GM21360 (cell line): Measurements from ENCODE around the gene PAX3.

Source experiments
- ATAC-seq: cut with Tn5 transposase; IDR thresholded peaks from one replicate; pipeline ENCODE4 v1.9.1; 2021; ENCODE audit warnings: mild to moderate bottlenecking, moderate library complexity; ENCODE audit not compliant: unreplicated experiment

Gene PAX3

DNA sequence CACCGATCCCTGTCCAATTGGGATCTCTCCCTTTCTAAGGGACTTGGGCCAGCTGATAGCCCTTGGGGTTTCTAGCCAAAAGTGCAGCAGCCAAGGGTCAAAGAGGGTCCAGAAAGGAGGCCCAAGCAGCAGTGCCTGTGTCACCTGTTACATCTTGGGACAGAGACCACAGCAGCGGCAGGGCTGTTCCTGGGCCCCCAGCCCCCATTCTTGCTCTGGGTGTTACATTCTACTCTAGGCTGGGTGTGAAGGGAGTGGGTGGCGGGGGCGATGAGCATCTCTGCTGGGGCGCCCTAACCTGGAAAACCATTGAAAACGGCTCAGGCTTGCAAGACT lies 1.2 kb downstream of the PAX3 start:
- ATAC-seq: no peak

DNA sequence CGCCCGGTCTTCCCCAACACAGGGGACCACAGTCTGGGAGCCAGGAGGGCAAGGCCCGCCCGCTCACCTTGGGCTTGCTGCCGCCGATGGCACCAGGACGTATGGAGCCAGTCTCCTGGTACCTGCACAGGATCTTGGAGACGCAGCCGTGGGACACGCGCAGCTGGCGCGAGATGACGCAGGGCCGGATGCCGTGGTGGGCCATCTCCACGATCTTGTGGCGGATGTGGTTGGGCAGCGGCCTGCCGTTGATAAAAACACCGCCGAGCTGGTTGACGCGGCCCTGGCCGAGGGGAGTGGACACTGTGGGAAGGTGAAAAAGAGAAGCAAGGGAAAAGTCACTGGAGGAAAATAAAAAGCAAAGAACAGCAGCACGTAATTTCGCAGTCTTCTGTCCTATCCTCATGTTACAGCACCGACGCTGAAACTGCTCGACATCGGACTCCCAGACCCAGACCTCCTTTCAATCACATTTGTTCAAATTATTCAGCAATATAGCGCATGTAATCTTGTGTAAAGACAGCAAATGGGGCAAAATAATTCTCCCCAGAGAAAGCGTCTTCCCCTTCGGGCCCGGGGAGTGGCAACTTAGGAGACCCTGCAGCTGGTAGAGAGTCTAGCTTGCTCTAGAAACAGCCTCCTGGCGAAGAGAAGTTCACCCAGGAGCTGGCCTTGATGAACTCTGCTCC lies 1.7 kb downstream of the PAX3 start:
- ATAC-seq: no peak

DNA sequence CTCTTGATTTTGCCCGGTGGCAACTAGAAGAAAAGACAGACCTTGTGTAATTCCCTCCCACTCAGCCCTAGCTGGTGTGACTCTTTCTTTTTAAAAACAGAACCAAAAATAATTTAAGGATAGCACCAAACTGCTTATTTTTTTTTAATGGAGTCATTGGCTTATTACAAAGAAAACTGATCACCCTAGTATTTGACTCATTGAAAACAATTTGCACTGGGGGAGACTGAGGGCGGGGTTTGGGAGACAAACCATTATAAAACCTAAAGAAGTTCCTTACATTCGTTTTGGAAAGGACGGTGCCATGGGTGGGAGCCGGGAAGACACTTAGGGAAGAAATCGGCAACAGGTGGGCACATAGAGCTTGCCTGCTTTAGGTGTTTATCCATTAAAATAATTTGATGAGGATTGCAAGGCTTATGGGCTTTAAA lies 2.5 kb downstream of the PAX3 start:
- no peak for ATAC-seq

DNA sequence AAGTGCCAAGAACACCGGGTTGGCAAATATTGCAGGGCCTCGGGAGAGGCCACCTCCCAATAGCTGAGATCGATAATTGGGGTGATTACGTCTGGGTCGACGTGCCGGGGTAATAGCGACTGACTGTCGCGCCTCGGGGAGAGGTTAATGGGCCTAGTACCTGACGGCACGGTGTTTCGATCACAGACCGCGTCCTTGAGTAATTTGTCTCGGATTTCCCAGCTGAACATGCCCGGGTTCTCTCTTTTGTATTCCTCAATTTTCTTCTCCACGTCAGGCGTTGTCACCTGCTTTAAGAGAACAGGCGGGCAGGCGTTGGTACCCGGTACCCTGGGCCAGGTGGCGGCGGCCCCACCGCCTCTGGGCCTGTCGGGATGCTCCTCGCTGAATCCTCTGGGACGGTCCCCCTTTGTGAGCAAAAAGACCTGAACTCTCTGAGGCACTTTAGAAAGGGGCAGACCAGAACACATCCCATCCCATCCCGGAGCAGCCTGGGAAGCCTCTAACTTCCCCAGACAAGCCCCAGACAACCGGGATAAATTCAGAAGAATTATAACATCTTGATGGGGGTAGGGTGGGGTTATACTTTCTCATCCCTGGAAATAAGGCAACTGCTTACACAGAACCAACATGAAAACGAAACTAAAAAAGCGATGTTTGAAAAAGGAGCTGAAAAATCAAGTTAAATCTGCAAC lies 3.3 kb downstream of the PAX3 start:
- no peak for ATAC-seq

DNA sequence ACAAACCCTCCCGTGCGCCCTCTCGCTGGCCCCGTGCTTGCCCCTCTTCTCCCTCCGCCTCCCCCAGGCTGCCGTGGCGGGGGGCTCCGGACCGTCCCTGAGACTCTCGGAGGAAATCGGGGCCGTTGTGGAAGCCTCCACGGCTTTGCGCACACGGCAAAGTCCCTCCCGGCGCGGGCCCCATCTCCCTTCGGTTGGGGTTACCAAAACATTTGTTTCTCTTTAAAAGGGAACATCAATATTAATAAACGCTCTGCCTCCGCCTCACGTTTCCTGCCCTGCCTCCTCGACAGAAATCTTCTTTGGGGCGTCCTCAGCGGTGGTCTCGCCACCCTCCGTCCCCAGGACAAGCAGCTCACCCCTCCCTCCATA lies 3.8 kb downstream of the PAX3 start:
- ATAC-seq: no peak

DNA sequence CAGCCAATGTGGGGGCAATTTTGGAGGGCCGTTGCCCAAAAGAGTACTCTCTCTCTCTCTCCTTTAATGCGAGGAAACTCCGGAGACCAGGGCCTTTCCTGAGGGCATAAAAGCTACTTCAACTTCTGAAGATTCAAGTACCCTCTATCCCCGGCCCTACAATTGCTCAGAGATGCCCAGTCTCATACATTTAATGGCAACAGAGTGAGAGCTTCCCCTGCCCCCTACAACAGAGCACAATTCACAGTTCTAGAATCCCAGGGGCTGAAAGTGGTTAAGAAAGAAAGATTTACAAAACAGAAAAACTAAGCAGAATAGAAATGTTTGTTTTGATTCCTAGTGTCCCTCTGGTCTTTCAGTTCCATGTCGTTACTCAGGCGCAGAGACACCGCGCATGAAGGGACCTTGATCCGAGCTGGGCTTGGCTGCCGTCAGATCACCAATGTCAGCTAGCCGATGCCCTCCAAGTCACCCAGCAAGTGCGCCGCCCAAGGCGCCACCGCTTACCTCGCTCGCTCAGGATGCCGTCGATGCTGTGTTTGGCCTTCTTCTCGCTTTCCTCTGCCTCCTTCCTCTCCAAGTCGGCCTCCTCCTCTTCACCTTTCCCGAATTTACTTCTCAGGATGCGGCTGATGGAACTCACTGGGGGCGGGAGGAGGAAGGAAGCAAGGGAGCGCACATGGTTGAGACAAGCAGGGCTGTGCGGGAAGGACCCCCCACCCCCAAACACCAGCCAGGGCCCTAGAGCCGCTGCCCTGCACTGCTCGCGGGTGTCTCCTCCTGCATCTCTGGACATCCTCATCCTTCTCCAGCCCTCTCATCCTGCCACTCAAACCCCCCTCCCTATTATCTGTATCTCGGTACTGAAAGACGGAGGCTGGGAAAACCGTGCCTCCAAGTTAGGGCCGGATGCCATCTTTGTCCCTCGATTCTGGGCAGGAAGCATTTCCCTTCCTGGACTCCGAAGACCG lies 4.9 kb downstream of the PAX3 start:
- ATAC-seq: no peak

DNA sequence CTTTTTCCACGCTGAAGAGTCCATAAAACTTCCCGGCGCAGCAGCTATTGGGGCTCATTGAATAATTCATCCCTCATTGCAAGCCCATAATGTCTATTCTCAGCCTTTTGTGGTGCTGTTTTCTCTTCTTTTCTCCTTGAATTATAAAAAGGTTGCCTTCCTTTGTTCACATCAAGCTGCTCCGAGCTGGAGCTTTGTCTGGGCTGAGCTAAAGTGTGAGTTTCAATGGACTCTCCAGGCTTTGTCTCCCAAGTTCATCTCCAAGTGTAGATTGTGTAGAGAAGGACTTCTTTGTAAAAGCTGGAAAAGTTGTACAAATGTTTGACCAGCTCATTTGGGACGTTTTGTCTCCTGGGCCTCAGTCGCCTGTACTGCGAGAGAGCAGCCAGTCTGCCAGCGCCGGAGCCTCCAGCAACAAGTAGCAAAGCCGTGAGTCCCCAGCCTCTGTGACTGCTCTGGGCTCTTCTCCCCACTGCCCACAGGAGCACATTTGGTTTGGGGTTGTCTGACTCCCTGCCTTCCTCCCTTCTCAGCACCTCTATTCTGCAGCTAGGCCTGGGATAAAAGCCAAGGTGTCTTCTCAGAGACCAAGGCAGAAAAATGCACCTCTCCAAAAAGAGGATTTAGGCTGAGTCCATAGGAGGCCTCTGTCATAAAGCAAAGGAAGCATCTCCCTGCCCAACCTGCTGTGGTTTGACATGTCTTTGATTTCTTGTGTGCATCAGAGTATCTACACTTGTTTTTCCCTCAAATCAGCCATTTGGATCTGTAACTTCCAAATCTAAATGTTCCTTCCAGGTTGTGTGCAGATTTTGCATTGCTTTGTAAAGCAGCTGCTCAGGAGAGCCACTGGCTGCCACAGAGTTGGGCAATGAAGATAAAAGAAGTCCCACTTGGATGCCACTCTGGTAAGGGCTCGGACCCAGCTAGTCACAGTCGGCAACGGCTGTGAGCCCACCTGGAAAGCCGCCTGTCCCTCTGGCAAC lies 6.4 kb downstream of the PAX3 start:
- ATAC-seq: no peak

DNA sequence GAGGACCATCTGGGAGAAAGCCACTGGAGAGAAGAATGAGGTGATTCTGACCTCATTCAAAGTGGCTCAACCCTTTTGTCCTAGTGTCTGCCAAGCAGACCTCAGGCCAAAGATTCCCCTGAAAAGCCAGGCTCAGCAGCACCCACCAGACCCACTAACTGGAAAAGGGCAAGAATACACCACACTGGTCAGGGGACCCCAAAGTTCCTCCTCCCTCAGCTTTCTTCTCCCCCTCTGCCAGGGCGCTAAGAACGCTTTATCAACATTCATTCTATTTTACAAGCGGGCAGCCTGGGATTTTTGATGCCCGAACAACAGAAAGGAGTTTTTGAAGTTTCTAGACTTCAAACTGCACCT lies 7.3 kb downstream of the PAX3 start:
- ATAC-seq: no peak

DNA sequence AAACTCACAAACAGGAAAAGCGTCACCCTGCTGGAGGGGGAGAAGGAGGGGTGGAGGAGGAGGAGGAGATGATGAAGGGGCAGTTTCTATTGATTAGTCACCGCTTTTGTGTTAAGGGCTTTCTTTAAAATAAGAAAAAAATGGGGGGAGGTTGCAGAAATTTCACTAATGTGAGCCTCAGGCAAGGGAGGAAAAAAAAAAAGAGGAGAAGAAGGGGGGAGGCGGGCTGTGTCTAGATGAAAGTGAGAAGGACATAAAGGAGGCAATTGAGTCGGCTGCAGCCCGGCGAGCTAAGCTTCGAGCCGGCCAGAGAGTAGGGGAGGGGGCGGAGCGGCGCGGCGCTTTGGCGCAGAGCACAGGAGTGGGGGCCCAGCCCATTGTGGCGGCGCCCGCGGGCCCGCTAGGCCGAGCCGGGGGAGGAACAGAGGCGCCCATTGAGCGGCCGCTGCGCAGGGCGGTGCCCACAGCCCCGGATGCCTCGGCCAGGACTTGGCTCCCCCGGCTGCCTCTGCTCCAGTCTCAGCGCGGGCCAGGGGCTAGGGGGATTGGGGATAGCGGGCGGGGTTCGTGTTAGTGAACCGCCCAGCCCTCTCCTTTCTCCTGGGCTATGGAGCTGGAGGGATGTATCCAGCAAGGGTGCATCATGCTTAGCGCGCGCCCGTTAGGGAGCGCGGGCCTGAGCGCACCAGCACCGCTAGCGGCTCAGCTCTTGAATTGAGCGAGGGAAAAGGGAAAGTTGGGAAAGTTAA lies 7.9 kb downstream of the PAX3 start:
- no peak for ATAC-seq

DNA sequence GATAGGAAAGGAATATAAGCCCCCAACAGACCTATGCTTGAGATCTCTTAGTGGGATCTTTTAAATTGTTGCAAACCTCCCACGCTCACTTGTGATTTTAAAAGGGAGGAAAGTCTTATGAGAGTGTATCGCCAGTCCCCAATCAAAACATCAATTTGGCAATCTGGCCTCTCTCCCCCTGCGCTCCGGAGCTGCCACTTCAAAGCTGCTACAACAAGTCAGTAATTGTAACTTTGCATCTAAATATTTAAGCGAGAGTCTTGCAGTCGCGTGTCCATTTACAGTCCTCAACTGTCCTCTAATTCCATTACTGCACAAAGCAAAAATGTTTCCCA lies 8.4 kb downstream of the PAX3 start:
- ATAC-seq: no peak

DNA sequence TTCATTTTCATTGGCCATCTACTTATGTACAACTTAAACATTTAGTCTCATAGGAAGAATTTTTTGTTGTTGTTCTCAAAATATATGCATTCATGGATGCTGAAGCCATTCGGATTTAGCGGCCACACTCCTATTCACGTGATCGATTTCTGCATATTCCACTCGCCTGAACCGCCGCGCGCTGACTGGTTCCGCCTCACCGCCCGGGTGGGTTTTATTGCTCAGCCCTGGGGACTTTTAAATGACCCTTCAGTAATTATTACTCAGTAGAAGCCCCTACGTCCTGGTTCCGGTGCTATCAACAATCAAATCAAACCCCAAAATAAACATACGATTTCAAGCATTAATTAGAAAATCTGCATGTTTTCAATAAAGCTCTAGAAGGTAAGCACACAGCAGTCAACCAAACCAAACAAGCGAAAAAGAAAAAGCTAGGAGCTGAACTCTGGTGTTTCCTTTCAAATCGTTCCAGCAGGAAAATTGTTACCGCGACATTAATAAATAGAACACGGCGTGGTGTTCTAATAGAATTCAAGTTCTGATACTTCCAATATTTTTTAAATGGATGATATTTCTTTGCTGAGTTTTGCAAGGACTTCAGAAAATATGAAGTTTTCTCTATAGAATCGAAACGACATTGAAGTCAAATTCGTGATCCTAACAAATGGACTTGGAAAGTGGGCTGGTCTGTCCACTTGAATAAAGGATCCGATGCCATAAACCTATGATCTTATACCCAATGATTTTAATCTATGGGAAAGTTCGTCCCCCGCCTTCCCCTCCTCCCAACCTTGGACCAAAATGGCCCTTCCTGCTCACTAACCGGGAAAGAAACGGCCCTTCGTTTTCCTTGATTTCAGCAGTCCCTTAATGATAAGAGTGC lies 9.3 kb downstream of the PAX3 start:
- ATAC-seq: no peak

DNA sequence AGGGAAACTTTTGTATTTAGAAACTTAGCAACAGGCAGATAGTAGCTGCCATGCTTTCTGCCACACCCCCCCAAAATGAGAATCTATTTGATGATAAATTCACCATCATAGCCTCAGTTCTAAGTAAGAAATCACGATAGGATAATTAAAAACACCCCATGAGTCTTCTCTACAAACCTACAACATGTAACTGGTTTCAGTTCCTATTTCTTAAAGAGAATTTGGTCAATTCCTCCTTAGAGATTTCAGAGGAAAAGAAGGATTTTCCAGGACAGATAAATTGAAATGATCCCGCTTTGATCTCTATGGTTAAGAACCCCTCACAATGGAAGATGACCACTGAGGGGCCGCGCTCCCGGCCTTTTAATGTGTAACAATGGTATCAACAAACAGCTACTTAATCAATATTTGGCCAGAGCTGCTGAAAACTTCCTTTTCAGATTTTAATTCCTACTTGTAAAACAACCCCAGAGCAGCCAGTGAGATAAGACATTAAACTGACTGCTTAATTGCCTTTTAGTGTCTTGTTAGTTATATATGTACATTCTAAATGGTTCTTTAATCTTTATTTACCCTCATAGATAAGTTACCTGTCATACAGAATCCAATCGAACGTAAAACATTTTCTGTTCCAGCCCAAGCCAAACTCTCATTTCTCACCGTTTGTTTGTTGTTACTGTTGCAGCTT lies 10.1 kb downstream of the PAX3 start:
- no peak for ATAC-seq

DNA sequence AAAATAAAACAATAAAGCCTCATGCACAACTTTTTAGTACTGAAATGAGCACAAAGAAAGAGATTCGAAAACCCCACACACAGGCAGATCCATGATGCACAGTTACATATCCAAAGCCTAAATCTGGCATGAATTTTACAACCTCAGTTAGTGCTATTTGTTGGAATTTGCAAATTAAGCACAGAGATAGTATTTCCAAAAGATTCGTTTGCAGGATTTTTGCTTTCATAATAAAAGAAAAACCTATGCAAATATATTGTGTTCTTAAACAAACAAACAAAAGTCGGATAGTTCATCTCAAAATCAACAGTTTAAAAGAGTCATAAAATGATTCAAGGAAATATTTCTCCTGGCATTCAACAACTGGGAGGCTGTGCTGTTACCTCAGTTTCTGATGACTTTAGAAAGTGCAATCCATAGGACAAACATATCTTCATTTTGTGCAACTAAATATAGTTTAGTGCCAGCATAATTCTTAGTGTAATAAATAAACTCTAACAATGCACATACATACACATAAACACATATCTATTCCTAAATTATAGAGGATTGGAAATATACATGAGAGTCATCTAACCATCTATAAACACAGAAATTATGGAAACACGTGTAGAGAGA lies 10.8 kb downstream of the PAX3 start:
- ATAC-seq: no peak

DNA sequence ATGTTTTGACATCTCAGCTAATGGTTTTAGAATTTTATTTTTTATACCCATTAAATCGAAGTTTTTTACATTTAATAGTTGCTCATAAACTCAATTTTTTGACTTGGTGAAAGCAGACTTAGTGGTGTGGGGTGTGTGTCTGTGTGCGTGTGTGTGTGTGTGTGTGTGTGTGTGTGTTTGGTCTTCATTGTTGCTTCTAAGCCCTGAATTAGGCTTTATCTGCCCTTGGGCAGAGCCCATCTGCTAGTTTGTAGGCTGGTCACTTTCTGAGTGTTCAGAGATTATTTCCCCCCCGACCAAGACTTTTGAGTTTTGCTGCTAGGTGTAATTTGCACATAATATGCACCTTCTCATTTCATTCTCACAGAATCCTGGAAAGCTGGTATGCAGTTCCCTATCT lies 14.3 kb downstream of the PAX3 start:
- no peak for ATAC-seq

DNA sequence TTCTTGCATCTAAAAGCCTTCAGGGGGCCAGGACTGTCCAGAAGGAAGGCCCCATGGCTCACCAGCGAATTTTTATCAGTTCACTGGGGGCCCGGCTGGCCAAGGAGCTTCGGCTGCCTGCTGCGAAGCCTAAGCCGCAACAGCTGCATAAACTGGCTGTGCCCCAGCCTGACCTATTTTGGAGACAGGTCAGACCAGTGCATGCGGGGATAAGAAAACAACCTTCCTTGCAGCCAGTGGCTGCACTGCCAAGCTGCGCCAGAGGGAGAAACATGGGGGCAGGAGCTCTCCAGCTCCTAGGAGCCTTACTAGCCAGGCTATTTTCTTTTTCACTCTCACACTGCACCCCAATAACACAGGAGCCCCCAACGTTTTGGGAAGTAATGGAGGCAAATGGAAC lies 15.2 kb downstream of the PAX3 start:
- no peak for ATAC-seq

DNA sequence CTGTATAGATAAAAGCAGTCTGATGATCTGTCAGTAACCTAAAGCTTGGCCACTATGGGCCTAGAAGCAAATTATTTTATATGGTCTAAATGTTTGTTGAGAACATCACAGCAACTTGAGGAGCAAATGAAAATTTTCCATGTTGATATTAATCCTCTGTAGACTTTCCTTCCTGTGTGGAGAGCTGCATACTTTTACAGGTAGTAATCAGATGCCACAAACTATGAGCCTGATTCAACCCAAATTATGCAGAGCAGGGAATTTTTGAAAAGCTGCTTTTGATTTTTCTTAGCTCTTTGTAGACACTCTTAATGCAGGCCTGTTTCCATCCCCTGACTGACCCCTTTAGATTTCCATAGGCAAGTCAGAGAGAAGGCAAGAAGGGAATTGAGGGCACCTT lies 17.3 kb downstream of the PAX3 start:
- ATAC-seq: no peak

DNA sequence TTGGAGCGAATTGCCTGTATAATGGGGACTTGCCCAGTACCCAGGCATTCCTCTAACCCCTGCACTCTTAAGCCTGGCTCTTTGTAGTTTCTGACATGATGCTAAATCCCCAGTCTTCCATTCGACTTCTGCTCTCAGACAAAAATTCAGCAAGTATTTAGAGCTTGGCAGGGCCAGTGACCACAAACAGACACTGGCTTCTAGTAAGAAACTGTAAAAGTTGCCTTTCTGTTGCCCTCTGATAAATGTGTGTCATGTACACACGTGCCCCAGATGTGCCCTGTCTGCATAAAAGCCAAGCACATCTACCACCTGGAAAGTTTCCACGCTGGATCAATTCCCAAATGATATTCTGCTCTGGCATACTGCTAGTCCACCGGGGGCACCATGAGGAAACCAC lies 18.0 kb downstream of the PAX3 start:
- no peak for ATAC-seq

DNA sequence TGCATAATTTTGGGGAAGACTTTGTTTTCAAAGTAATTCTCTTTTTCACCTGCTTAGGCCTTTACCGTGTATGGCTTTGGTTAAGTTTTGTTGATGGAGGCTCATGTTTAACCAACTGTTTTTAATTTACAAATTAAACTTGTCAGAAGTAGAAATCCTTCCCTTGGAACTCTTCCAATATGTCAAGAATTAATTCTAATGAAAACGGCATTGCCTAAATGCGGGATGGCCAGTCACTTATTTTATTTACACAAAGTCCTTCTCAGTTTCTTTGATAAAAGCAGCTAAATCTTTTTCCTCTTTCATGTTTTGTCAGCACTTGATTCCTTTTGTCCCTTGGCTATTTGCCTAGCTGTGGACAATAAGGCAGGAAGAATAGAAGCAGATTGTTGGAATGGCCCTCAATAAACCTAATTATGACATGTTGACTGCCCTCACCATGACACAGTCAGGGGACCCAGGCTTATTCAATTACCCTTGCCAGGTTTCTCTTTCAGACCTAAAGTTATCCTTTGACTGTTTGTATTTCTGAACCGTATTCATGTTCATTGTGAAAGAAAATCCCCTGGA lies 26.3 kb downstream of the PAX3 start:
- ATAC-seq: no peak
